GM12892 (cell line): ENCODE measurements around the gene IFIT1B.

Source experiments
- POLR2A ChIP-seq: IDR thresholded peaks from 2 replicates; pipeline ENCODE4 v1.6.1; 2011; ENCODE audit warnings: low read depth, low read length, control low read depth
- POLR2AphosphoS5 ChIP-seq: IDR thresholded peaks from 2 replicates; pipeline ENCODE4 v1.6.1; 2011; ENCODE audit warnings: low read depth, low read length, control low read depth
- TAF1 ChIP-seq: IDR thresholded peaks from 2 replicates; pipeline ENCODE4 v1.6.1; 2011; ENCODE audit warnings: low read depth, mild to moderate bottlenecking, control low read depth, low read length, borderline replicate concordance

DNA sequence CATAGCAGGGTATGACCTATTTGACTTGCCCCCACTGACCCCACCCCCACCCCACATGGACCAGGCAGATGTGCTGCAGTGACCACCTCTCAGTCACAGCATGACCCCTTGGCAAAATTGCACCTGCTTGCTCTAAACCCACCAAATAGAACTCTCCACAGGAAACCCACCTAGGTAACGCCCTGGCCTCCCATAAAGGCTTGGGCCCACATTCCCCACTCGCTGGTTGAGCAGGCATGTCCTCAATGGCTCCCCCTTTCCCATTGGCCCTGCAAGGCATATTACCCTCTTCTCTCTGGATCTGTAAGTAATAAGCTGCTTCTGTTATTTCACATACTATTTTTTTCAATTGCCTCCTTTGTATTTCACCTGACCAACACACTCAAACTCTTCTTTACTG is 17.3 kb downstream of the IFIT1B start:
- TF ChIP-seq POLR2A (no peak), TAF1 (no peak), POLR2AphosphoS5 (no peak)
